GM21390 (cell line): ENCODE measurements around the gene GTF3C2.

Source experiments
- ATAC-seq: cut with Tn5 transposase; IDR thresholded peaks from one replicate; pipeline ENCODE4 v1.9.1; 2021; ENCODE audit not compliant: unreplicated experiment

GTF3C2 gene, protein sequence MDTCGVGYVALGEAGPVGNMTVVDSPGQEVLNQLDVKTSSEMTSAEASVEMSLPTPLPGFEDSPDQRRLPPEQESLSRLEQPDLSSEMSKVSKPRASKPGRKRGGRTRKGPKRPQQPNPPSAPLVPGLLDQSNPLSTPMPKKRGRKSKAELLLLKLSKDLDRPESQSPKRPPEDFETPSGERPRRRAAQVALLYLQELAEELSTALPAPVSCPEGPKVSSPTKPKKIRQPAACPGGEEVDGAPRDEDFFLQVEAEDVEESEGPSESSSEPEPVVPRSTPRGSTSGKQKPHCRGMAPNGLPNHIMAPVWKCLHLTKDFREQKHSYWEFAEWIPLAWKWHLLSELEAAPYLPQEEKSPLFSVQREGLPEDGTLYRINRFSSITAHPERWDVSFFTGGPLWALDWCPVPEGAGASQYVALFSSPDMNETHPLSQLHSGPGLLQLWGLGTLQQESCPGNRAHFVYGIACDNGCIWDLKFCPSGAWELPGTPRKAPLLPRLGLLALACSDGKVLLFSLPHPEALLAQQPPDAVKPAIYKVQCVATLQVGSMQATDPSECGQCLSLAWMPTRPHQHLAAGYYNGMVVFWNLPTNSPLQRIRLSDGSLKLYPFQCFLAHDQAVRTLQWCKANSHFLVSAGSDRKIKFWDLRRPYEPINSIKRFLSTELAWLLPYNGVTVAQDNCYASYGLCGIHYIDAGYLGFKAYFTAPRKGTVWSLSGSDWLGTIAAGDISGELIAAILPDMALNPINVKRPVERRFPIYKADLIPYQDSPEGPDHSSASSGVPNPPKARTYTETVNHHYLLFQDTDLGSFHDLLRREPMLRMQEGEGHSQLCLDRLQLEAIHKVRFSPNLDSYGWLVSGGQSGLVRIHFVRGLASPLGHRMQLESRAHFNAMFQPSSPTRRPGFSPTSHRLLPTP

DNA sequence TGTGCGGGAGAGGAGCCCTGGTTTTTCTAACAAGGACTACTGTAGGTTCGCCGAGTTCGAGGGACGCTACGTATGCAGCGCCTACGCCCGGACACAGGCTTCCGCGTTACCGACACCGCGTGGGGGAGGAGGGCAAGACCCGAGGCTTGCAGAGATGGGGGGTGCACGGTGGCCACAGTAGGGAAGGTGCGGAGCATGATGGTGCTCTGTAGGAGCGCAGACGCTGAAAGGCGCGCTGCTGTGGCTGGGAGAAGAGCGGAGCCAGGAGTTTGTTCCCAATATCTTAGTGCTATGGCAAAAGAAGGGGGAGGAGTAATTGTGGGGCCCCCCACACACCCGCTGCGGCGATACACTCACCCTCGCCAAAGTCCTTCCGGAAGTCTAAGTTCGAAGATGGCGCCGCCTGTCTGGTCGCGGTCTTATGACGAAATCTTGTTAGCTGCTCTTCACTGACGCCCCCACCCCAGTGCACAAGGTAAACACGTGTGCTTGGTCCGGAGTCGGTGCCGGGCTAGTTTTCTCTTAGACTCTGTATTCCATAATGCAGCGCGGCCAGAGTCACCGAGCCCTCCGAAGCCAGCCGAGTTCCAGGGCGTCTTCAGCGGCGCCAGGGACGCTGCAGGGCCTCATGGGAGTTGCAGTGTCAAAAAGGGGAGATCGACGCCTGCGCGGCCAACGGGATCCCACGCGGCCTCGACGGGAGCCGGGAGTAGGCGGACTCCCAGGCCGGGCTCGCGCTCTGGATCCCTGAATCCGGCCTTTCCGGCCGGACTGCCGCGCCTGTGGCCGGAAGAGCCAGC lies at the start of gene GTF3C2:
Gene GTF3C2 (minus strand): TSS at position 383 of the 800 bp plus-strand sequence. CDS start 13,210 bp downstream, outside the sequence.
- peak; percentile 78 for ATAC-seq

- ATAC-seq = no peak
These were observed 44.0 kb upstream of the GTF3C2 start for GRCh38 chr2:27400348-27401135.

DNA sequence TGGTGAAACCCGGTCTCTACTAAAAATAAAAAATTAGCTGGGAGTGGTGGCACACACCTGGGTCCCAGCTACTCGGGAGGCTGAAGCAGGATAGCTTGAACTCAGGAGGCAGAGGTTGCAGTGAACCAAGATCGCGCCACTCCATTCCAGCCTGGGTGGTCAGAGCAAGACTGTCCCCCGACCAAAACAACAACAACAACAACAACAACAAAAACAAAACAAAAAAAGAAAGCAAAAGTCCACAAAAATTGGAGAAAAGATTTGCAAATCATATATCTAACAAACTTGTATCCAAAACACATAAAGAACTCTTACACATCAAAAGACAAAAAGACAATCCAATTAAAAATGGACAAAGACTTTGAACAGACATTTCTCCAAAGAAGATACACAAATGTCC lies 42.4 kb upstream of the GTF3C2 start:
- no peak for ATAC-seq

DNA sequence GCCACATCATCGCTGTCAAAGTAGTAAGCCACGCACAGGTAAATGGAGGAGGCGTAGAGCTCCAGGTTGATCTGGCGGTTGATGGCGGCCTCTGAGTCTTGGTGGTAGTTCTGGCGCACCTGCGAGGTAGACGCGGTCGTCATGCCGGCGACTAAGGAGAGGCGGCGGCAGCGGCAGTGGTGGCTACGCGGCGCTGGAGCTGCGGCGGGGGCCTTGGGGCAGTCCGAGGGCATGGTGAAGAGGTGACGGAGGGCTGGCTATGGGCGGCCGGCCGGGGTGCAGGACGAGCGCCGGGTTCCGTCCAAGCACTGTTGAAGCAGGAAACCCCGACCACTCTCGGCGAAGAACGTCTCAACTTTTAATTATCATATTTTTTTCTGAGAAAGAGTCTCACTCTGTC lies 36.7 kb upstream of the GTF3C2 start:
- ATAC-seq = no peak

DNA sequence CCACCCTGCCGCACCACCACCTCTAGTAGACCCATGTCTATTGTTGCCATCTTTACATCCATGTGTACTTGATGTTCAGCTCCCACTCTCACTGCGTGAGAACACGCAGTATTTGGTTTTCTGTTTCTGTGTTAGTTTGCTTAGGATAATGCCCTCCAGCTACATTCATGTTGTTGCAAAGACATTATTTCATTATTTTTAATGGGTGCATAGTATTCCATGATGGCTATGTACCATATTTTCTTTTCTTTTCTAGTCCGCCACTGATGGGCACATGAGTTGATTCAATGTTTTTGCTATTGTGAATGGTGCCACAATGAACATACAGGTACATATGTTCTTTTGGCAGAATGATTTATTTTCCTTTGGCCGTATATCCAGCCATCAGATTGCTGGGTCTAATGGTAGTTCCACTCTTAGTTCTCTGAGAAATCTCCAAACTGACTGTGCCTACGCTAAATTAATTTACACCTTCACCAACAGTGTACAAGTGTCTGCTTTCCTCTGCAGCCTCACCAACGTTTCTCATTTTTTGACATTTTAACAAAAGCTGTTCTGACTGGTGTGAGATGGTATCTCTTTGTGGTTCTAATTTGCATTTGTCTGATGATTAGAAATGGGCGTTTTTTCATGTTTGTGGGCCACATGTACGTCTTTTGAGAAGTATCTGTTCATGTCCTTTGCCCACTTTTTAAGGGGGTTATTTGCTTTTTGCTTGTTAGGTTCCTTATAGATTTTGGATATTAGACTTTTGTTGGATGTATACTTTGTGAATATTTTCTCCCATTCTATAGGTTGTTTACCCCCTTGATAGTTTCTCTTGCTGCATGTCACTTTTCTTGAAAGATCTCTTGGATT lies 34.5 kb upstream of the GTF3C2 start:
- no peak for ATAC-seq

GRCh38 chr2:27381577-27382181 lies 25.1 kb upstream of the GTF3C2 start:
- ATAC-seq = no peak

GRCh38 chr2:27380626-27381545 lies 24.3 kb upstream of the GTF3C2 start, which contains the start of gene ZNF513:
ZNF513 (minus strand) TSS chr2:27380734; CDS start chr2:27380526, 208 bp downstream.
- ATAC-seq = peak; percentile 94

GRCh38 chr2:27379836-27380625 lies 23.5 kb upstream of the GTF3C2 start:
- no peak for ATAC-seq

GRCh38 chr2:27379383-27379835 lies 22.8 kb upstream of the GTF3C2 start:
- ATAC-seq = no peak

- no peak for ATAC-seq
These were observed 22.3 kb upstream of the GTF3C2 start for GRCh38 chr2:27378809-27379290.

DNA sequence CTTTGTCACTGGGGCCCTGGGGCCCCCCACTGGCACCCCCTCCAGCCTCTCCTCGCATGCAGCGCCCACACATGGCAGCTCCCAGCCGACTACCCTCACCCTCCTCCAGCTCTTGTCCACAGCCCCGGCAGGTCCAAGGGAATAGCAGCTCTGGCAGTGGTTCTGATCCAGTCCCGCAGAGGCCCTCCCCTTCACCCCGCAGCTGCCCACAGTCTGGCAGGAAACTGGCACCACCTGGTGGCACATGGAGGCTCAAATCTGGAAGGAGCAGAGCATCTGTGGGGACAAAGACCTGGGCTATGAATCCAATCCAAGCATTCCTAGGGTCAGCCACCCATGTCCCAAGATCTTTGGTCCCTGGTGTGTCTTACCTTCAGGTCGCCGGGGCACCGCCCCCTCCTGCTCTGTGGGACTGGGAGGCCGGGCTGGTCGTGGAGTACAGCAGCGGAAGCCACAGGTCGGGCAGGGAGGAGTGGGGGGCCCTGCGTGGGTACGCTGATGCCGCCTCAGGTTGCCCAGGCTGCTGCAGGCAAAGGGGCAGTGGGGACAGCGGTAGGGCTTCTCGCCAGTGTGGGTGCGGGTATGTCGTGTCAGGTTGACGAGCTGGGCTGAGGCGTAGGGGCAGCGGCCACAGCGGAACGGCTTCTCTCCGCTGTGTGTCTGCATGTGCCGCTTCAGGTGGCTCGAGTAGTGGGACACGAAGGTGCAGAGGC lies 21.7 kb upstream of the GTF3C2 start:
- no peak for ATAC-seq

DNA sequence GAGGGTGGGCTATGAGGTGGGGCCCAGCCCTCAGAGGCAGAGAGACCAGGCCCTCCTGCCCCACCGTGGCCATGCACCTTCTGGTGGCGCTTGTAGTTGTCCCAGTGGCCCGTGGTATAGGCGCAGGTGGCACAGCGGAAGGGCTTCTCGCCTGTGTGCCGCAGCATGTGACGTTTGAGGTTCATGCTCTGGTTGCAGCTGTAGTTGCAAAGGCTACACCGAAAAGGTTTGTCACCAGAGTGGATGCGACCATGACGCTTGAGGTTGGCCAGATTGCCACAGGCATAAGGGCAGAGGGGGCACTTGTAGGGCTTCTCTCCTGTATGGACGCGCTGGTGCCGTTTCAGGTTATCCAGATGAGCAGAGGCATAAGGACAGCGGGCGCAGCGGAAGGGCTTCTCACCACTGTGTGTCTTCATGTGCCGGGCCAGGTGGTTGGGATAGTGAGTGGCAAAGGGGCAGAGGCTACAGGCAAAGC lies 21.1 kb upstream of the GTF3C2 start:
- no peak for ATAC-seq

DNA sequence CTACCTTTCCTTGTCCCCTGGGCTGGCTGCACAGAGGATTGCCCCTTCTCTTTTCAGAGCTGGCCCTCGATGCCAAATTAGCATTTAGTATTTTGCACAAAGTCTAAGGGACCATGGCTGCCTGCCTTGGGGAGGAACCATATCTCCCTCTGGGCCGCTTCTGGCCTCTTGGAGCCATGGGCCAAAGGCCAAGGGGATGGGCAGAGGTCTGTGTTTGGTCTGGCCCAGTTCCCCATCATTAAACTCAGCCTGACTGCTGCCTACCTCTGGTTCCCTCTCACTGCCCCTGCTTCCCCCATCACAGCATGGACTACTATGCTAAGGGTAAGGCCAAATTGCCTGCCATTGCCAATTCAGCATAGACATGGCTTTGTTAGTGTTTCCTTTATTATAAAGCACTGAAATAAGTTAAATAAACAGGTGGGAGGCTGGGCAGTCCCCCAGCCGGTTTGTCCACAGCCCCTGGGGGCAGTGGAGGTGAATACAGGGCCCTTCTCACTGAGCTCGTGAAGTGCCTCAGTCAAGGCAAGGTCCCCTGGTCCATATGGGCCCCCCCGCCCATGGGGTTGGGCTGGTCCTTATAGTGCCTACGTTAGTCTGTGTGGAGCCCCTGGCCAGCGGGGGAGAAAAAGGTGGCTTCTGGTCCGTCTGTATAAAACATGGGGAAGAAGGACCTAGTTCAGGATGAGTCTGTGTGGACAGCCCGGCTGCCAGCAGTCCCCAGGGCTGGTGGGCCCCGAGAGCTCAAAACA lies 20.5 kb upstream of the GTF3C2 start:
- ATAC-seq = no peak

- ATAC-seq = no peak
These were observed 19.7 kb upstream of the GTF3C2 start for GRCh38 chr2:27376151-27376865.
